Neural progenitor cell (in vitro differentiated cells): ENCODE data around the gene PTPRN2. TPM values are rescaled to one million over a fixed set of nuclear protein-coding genes. Genes with fewer than 3 reads are reported as not detected.

Experiments
- DNase-seq: peaks from one replicate; pipeline ENCODE4 v3.0.0-alpha.2; 2016; ENCODE audit warnings: low spot score
- H2AFZ ChIP-seq: fragments of 200-600 bp; sonication (generic); replicated peaks from 2 replicates; pipeline ENCODE4 v1.6.1; 2016; ENCODE audit warnings: antibody characterized with exemption
- H3F3A ChIP-seq: fragments of 200-600 bp; sonication (generic); 2 replicates; pipeline ENCODE4 v1.6.1; 2016; ENCODE audit warnings: antibody characterized with exemption, low read depth
- H3K27ac ChIP-seq: fragments of 200-600 bp; sonication (generic); 2 replicates; pipeline ENCODE4 v1.5.1; 2016; ENCODE audit warnings: mild to moderate bottlenecking
- H3K27me3 ChIP-seq: fragments of 200-600 bp; sonication (generic); 2 replicates; pipeline ENCODE4 v1.6.1; 2016; ENCODE audit warnings: mild to moderate bottlenecking, moderate library complexity
- H3K36me3 ChIP-seq: fragments of 200-600 bp; sonication (generic); 2 replicates; pipeline ENCODE4 v1.5.1; 2016
- H3K4me1 ChIP-seq: fragments of 200-600 bp; sonication (generic); 2 replicates; pipeline ENCODE4 v1.6.1; 2016; ENCODE audit warnings: mixed run types
- H3K4me2 ChIP-seq: fragments of 200-600 bp; sonication (generic); 2 replicates; pipeline ENCODE4 v1.6.1; 2016
- H3K4me3 ChIP-seq: fragments of 200-600 bp; sonication (generic); 2 replicates; pipeline ENCODE4 v1.5.1; 2016
- H3K79me2 ChIP-seq: fragments of 200-600 bp; sonication (generic); 2 replicates; pipeline ENCODE4 v1.6.1; 2016; ENCODE audit warnings: low read depth
- H3K9ac ChIP-seq: fragments of 200-600 bp; sonication (generic); 2 replicates; pipeline ENCODE4 v1.6.1; 2016
- H3K9me3 ChIP-seq: fragments of 200-600 bp; sonication (generic); 2 replicates; pipeline ENCODE4 v1.5.1; 2016; ENCODE audit warnings: low read depth
- H4K20me1 ChIP-seq: fragments of 200-600 bp; sonication (generic); 2 replicates; pipeline ENCODE4 v1.6.1; 2016; ENCODE audit warnings: low read depth
- H3K27ac Mint-ChIP-seq: 3 replicates; pipeline ENCODE4 v1.8.0; 2021; ENCODE audit warnings: mixed read lengths
- H3K27me3 Mint-ChIP-seq: 2 replicates; pipeline ENCODE4 v1.8.0; 2022; ENCODE audit warnings: low read depth, mild to moderate bottlenecking, inconsistent platforms, moderate library complexity, mixed read lengths; ENCODE audit not compliant: insufficient read depth
- H3K36me3 Mint-ChIP-seq: 3 replicates; pipeline ENCODE4 v1.8.0; 2021; ENCODE audit warnings: mixed read lengths
- H3K4me1 Mint-ChIP-seq: 3 replicates; pipeline ENCODE4 v1.8.0; 2021; ENCODE audit warnings: mixed read lengths
- H3K4me3 Mint-ChIP-seq: 3 replicates; pipeline ENCODE4 v1.8.0; 2021; ENCODE audit warnings: mild to moderate bottlenecking, moderate library complexity, mixed read lengths
- H3K9me3 Mint-ChIP-seq: 3 replicates; pipeline ENCODE4 v1.8.0; 2020; ENCODE audit warnings: mixed read lengths
- CTCF ChIP-seq: fragments of 200-600 bp; sonication (generic); IDR thresholded peaks from 2 replicates; pipeline ENCODE4 v1.5.1; 2017; ENCODE audit warnings: antibody characterized with exemption, mild to moderate bottlenecking
- EZH2 ChIP-seq: fragments of 200-600 bp; sonication (generic); IDR thresholded peaks from 2 replicates; pipeline ENCODE4 v1.6.1; 2017; ENCODE audit warnings: antibody characterized with exemption, mild to moderate bottlenecking, moderate library complexity
- EZH2phosphoT487 ChIP-seq: fragments of 200-600 bp; sonication (generic); IDR thresholded peaks from 2 replicates; pipeline ENCODE4 v1.6.1; 2017; ENCODE audit warnings: antibody characterized with exemption
- total RNA-seq: library from RNA; depleted of rRNA; stranded (reverse); fragments of >200 nt; gene quantifications from 2 replicates; pipeline ENCODE4 v1.2.3, GENCODE V29; 2015; ENCODE audit warnings: low replicate concordance

The PTPRN2 gene
- total RNA-seq, 1 donor from 2014 or later, result 3.0 TPM

GRCh38 chr7:158469396-158470051 lies 118.1 kb downstream of the PTPRN2 start:
- Histone ChIP-seq H3K79me2 (no peaks in the 10 kb centered on the region), H4K20me1 (no peaks in the 10 kb centered on the region), H3K9me3 (no peaks in the 10 kb centered on the region), H3K27me3 (no peaks in the 10 kb centered on the region), H3K4me3 (no peak overlapping the region), H3K9ac (no peak overlapping the region), H3K27ac (no peak overlapping the region), H3K4me2 (peak overlapping the region; percentile 17), H3K4me1 (peaks cover 46% of the 10 kb centered on the region), H2AFZ (no peak overlapping the region), H3K36me3 (no peaks in the 10 kb centered on the region), H3F3A (no peaks in the 10 kb centered on the region)
- no peaks in the 10 kb centered on the region for H3K36me3 Mint-ChIP-seq
- H3K27me3 Mint-ChIP-seq, result peaks cover 5% of the 10 kb centered on the region
- peaks cover 31% of the 10 kb centered on the region for H3K4me1 Mint-ChIP-seq
- TF ChIP-seq EZH2, result no peak
- no peak for DNase-seq
- H3K4me3 Mint-ChIP-seq, result no peak overlapping the region
- no peak overlapping the region for H3K27ac Mint-ChIP-seq
- H3K9me3 Mint-ChIP-seq, result peaks cover 6% of the 10 kb centered on the region

- H3K9ac ChIP-seq, result no peak overlapping the region
- no peak for DNase-seq
- Mint-ChIP-seq H3K36me3 (no peaks in the 10 kb centered on the region), H3K27me3 (peaks cover 5% of the 10 kb centered on the region), H3K4me3 (no peak overlapping the region), H3K9me3 (peaks cover 7% of the 10 kb centered on the region), H3K4me1 (peaks cover 26% of the 10 kb centered on the region), H3K27ac (no peak overlapping the region)
- H4K20me1 ChIP-seq, result no peaks in the 10 kb centered on the region
- peaks cover 42% of the 10 kb centered on the region for H3K4me1 ChIP-seq
- TF ChIP-seq EZH2phosphoT487, result no peak
- no peak for TF ChIP-seq EZH2
- TF ChIP-seq CTCF, result no peak
- H3K36me3 ChIP-seq, result no peaks in the 10 kb centered on the region
- H3K4me3 ChIP-seq, result no peak overlapping the region
- H3K4me2 ChIP-seq, result peak overlapping the region; percentile 64
- no peaks in the 10 kb centered on the region for H3K9me3 ChIP-seq
- no peaks in the 10 kb centered on the region for H3K79me2 ChIP-seq
- no peaks in the 10 kb centered on the region for H3K27me3 ChIP-seq
- no peak overlapping the region for H3K27ac ChIP-seq
- H2AFZ ChIP-seq, result no peak overlapping the region
- H3F3A ChIP-seq, result no peaks in the 10 kb centered on the region
Measured at GRCh38 chr7:158468700-158469296, 118.8 kb downstream of the PTPRN2 start.

GRCh38 chr7:158468181-158468580 lies 119.4 kb downstream of the PTPRN2 start:
- Mint-ChIP-seq H3K27ac (no peak overlapping the region), H3K9me3 (peaks cover 9% of the 10 kb centered on the region), H3K4me3 (no peak overlapping the region), H3K4me1 (peaks cover 19% of the 10 kb centered on the region), H3K27me3 (peaks cover 9% of the 10 kb centered on the region), H3K36me3 (no peaks in the 10 kb centered on the region)
- no peak overlapping the region for H3K9ac ChIP-seq
- no peaks in the 10 kb centered on the region for H4K20me1 ChIP-seq
- no peak overlapping the region for H2AFZ ChIP-seq
- H3K79me2 ChIP-seq, result no peaks in the 10 kb centered on the region
- no peaks in the 10 kb centered on the region for H3K36me3 ChIP-seq
- H3K4me2 ChIP-seq, result peak overlapping the region; percentile 64
- H3F3A ChIP-seq, result no peaks in the 10 kb centered on the region
- H3K9me3 ChIP-seq, result no peaks in the 10 kb centered on the region
- H3K27me3 ChIP-seq, result no peaks in the 10 kb centered on the region
- DNase-seq, result peak; percentile 49
- H3K4me3 ChIP-seq, result no peak overlapping the region
- H3K27ac ChIP-seq, result no peak overlapping the region
- TF ChIP-seq EZH2phosphoT487 (no peak), EZH2 (no peak), CTCF (no peak)
- peaks cover 38% of the 10 kb centered on the region for H3K4me1 ChIP-seq

- no peaks in the 10 kb centered on the region for H3K36me3 Mint-ChIP-seq
- no peaks in the 10 kb centered on the region for H4K20me1 ChIP-seq
- H3K27me3 Mint-ChIP-seq, result peaks cover 10% of the 10 kb centered on the region
- no peaks in the 10 kb centered on the region for H3F3A ChIP-seq
- peak overlapping the region; percentile 14 for H2AFZ ChIP-seq
- no peak for TF ChIP-seq CTCF
- no peak for TF ChIP-seq EZH2
- TF ChIP-seq EZH2phosphoT487, result no peak
- DNase-seq, result no peak
- no peak overlapping the region for H3K4me3 Mint-ChIP-seq
- H3K27ac Mint-ChIP-seq, result no peak overlapping the region
- peaks cover 13% of the 10 kb centered on the region for H3K4me1 Mint-ChIP-seq
- H3K4me2 ChIP-seq, result peak overlapping the region; percentile 64
- no peak overlapping the region for H3K4me3 ChIP-seq
- peaks cover 33% of the 10 kb centered on the region for H3K4me1 ChIP-seq
- no peaks in the 10 kb centered on the region for H3K27me3 ChIP-seq
- no peaks in the 10 kb centered on the region for H3K9me3 ChIP-seq
- peaks cover 9% of the 10 kb centered on the region for H3K9me3 Mint-ChIP-seq
- H3K27ac ChIP-seq, result no peak overlapping the region
- no peaks in the 10 kb centered on the region for H3K36me3 ChIP-seq
- H3K9ac ChIP-seq, result no peak overlapping the region
- no peaks in the 10 kb centered on the region for H3K79me2 ChIP-seq
Measured at GRCh38 chr7:158467562-158467961, 120.1 kb downstream of the PTPRN2 start.
